HepG2 (cell line): Measurements from ENCODE around the gene TMEM185B. TPM values are rescaled to one million over a fixed set of nuclear protein-coding genes. Genes with fewer than 3 reads are reported as not detected.

Experiments used
- ATAC-seq: fragments of 200-7000 bp; cut with Tn5 transposase; 3 replicates; pipeline ENCODE4 v1.9.1; 2020; ENCODE audit warnings: mild to moderate bottlenecking, moderate library complexity
- BruUV-seq: library from RNA; stranded (reverse); fragments of 400-500 nt; replicated peaks from 2 replicates; lab custom pipeline; 2021; lab: Mats Ljungman, UMichigan
- CTCF ChIA-PET: fragments of 300-600 bp; formaldehyde crosslinking; extraction: SDS; loops from one replicate; lab custom pipeline; 2021; ENCODE audit warnings: low total read pairs, inconsistent platforms, low intra/inter-chr PET ratio; lab: Yijun Ruan, JAX
- POLR2A ChIA-PET: fragments of 350-600 bp; sonication (Branson Sonifier 250); formaldehyde crosslinking; loops from one replicate; lab custom pipeline; 2020; ENCODE audit warnings: antibody characterized with exemption, inconsistent platforms; lab: Yijun Ruan, JAX
- DNase-seq: peaks from one replicate; pipeline ENCODE4 v3.0.0-alpha.2; 2015; ENCODE audit warnings: low spot score
- FAIRE-seq: peaks from 3 replicates; lab custom pipeline; 2011; peaks lifted over from hg19 to GRCh38; lab: Jason Lieb, UNC
- H2AFZ ChIP-seq: one replicate; pipeline ENCODE4 v1.6.1; 2011; ENCODE audit warnings: low read length, inconsistent platforms
- H3K27ac ChIP-seq: fragments of 300-600 bp; 3 replicates; pipeline ENCODE4 v1.8.0; 2011; ENCODE audit warnings: mixed run types, mild to moderate bottlenecking, mixed read lengths, low read length, inconsistent platforms; ENCODE audit not compliant: insufficient read depth; ENCODE audit errors: extremely low read length
- H3K27me3 ChIP-seq, 2 experiments: fragments of 200-600 bp in 1 of 2; 2 replicates in 1 of 2; 3 replicates in 1 of 2; pipeline versions ENCODE4 v1.6.0 to v1.8.0; 2011; ENCODE audit warnings: low read length in 2 of 2, mild to moderate bottlenecking in 2 of 2, moderate library complexity in 2 of 2, inconsistent platforms in 1 of 2; ENCODE audit not compliant: insufficient read depth in 2 of 2, control insufficient read depth in 1 of 2
- H3K36me3 ChIP-seq, 2 experiments: fragments of 200-600 bp in 1 of 2; replicated peaks in 1 of 2; 2 replicates in 1 of 2; 3 replicates in 1 of 2; pipeline versions ENCODE4 v1.5.1 to v1.8.0; 2011; ENCODE audit warnings: low read length in 2 of 2, inconsistent platforms in 1 of 2; ENCODE audit not compliant: insufficient read depth in 2 of 2, control insufficient read depth in 1 of 2
- H3K4me1 ChIP-seq: 2 replicates; pipeline ENCODE4 v1.5.1; 2012; ENCODE audit warnings: low read length, inconsistent platforms; ENCODE audit not compliant: insufficient read depth
- H3K4me2 ChIP-seq: 2 replicates; pipeline ENCODE4 v1.6.0; 2011; ENCODE audit warnings: low read depth, low read length, inconsistent platforms
- H3K4me3 ChIP-seq, 3 experiments: fragments of 200-600 bp in 1 of 3; sonication (generic), shearing (Covaris generic) in 1 of 3; replicated peaks in 1 of 3; 2 replicates each; pipeline ENCODE4 v1.5.1; 2011 to 2016; ENCODE audit warnings: low read length in 3 of 3, inconsistent platforms in 2 of 3, low read depth in 2 of 3, mild to moderate bottlenecking in 2 of 3, control low read depth in 1 of 3, mixed read lengths in 1 of 3; ENCODE audit not compliant: insufficient read depth in 1 of 3
- H3K79me2 ChIP-seq: one replicate; pipeline ENCODE4 v1.6.1; 2011; ENCODE audit warnings: low read length, inconsistent platforms; ENCODE audit not compliant: insufficient read depth
- H3K9ac ChIP-seq: 2 replicates; pipeline ENCODE4 v1.6.0; 2011; ENCODE audit warnings: mild to moderate bottlenecking, low read depth, low read length, inconsistent platforms; ENCODE audit not compliant: insufficient read depth
- H3K9me3 ChIP-seq: 2 replicates; pipeline ENCODE4 v1.5.1; 2012; ENCODE audit warnings: mild to moderate bottlenecking, low read length
- H4K20me1 ChIP-seq: 2 replicates; pipeline ENCODE4 v1.6.0; 2011; ENCODE audit warnings: inconsistent platforms, mild to moderate bottlenecking, low read length, moderate library complexity; ENCODE audit not compliant: insufficient read depth
- CCDC6 ChIP-seq: sonication (generic); formaldehyde crosslinking; IDR thresholded peaks from 2 replicates; pipeline ENCODE4 v1.8.1; 2022; ENCODE audit warnings: mild to moderate bottlenecking, missing genetic modification reagents, moderate library complexity
- ETV5 ChIP-seq: IDR thresholded peaks from 2 replicates; pipeline ENCODE4 v1.6.1; 2018; ENCODE audit warnings: missing biosample characterization, missing genetic modification reagents, inconsistent platforms, borderline replicate concordance
- FOXA1 ChIP-seq, 2 experiments: fragments of 450-650 bp in 1 of 2; sonication (generic) in 1 of 2; formaldehyde crosslinking in 1 of 2; IDR thresholded peaks; 2 replicates each; pipeline versions ENCODE4 v1.4.0 to v1.6.1; 2016 to 2020; ENCODE audit warnings: missing genetic modification reagents in 1 of 2
- JARID2 ChIP-seq: sonication (generic); formaldehyde crosslinking; IDR thresholded peaks from 2 replicates; pipeline ENCODE4 v1.8.1; 2023; ENCODE audit warnings: missing genetic modification reagents, inconsistent platforms; ENCODE audit not compliant: insufficient replicate concordance
- JUN ChIP-seq: sonication (generic); formaldehyde crosslinking; IDR thresholded peaks from 2 replicates; pipeline ENCODE4 v1.4.0; 2020; ENCODE audit warnings: mild to moderate bottlenecking, missing genetic modification reagents
- MAZ ChIP-seq, 2 experiments: sonication (generic) in 1 of 2; formaldehyde crosslinking in 1 of 2; IDR thresholded peaks; 2 replicates each; pipeline versions ENCODE4 v1.5.0 to v1.6.1; 2012 to 2020; ENCODE audit warnings: low read depth in 2 of 2, mild to moderate bottlenecking in 2 of 2, borderline replicate concordance in 1 of 2, improper control_type of control experiment in 1 of 2, low read length in 1 of 2, missing genetic modification reagents in 1 of 2, moderate library complexity in 1 of 2
- ZMAT3 ChIP-seq: sonication (generic); formaldehyde crosslinking; conservative IDR thresholded peaks from 2 replicates; pipeline ENCODE4 v1.7.0; 2021; ENCODE audit warnings: missing genetic modification reagents
- ZNF230 ChIP-seq: sonication (generic); formaldehyde crosslinking; IDR thresholded peaks from 2 replicates; pipeline ENCODE4 v1.4.0; 2020; ENCODE audit warnings: mild to moderate bottlenecking, missing genetic modification reagents
- ZNF256 ChIP-seq: sonication (generic); formaldehyde crosslinking; conservative IDR thresholded peaks from 2 replicates; pipeline ENCODE4 v1.4.0; 2020; ENCODE audit warnings: missing genetic modification reagents
- ZNF335 ChIP-seq: sonication (generic); formaldehyde crosslinking; IDR thresholded peaks from 2 replicates; pipeline ENCODE4 v1.4.0; 2020; ENCODE audit warnings: missing genetic modification reagents
- ZNF672 ChIP-seq: sonication (generic); formaldehyde crosslinking; IDR thresholded peaks from 2 replicates; pipeline ENCODE4 v1.8.1; 2022; ENCODE audit warnings: missing genetic modification reagents
- ZNF816 ChIP-seq: sonication (generic); formaldehyde crosslinking; IDR thresholded peaks from 2 replicates; pipeline ENCODE4 v1.8.0; 2022; ENCODE audit warnings: missing genetic modification reagents, mild to moderate bottlenecking, borderline replicate concordance
- WGBS: methylation state at CpG from one replicate; pipeline ENCODE4 v1.1.6; 2017; ENCODE audit warnings: low lambda C conversion rate; 5-methylcytosine and 5-hydroxymethylcytosine counted together
- in situ Hi-C: cut with HindIII; loops from 2 replicates; pipeline ENCODE4 v1.10.0; 2017; ENCODE audit warnings: low pct_unique_long_range_greater_than_20kb; ENCODE audit not compliant: extremely low pct_ligation_motif_present
- intact Hi-C: fragments of 100-400 bp; cut with micrococcal nuclease; formaldehyde crosslinking; loops from one replicate; pipeline ENCODE4 v1.10.0; 2022; ENCODE audit not compliant: unreplicated experiment
- polyA plus RNA-seq, 8 experiments: library from polyadenylated mRNA; depleted of rRNA in 3 of 8; stranded (reverse) in 7 of 8; unstranded in 1 of 8; fragments of >200 nt; fragmentation: Illumina TruSeq in 4 of 8; extraction: Trizol in 4 of 8; gene quantifications; 2 replicates each; pipeline versions ENCODE4 v1.2.1 to v1.2.3, GENCODE V29; 2011 to 2016; ENCODE audit warnings: low read depth in 4 of 8, missing spikeins in 1 of 8, mixed read lengths in 1 of 8; ENCODE audit not compliant: insufficient read depth in 1 of 8
- total RNA-seq, 5 experiments: library from RNA; depleted of rRNA; stranded (reverse); fragments of >200 nt; fragmentation: Illumina TruSeq; extraction: Trizol; gene quantifications; 2 replicates each; pipeline ENCODE4 v1.2.3, GENCODE V29; 2016; ENCODE audit warnings: low read depth in 1 of 5
- TF ChIP-seq, protein P1 (sequence below): sonication (generic); formaldehyde crosslinking; IDR thresholded peaks from 2 replicates; pipeline ENCODE4 v1.8.0; 2022; ENCODE audit warnings: mild to moderate bottlenecking, missing genetic modification reagents, moderate library complexity
- TF ChIP-seq, protein P2 (sequence below): sonication (generic); formaldehyde crosslinking; IDR thresholded peaks from 2 replicates; pipeline ENCODE4 v1.4.0; 2020; ENCODE audit warnings: missing genetic modification reagents
- TF ChIP-seq, protein P3 (sequence below): sonication (generic); formaldehyde crosslinking; IDR thresholded peaks from 2 replicates; pipeline ENCODE4 v1.5.1; 2020; ENCODE audit warnings: mild to moderate bottlenecking, missing genetic modification reagents, borderline replicate concordance
- TF ChIP-seq, protein P4 (sequence below): IDR thresholded peaks from 2 replicates; pipeline ENCODE4 v1.6.1; 2016
- TF ChIP-seq, protein P5 (sequence below): sonication (generic); formaldehyde crosslinking; IDR thresholded peaks from 2 replicates; pipeline ENCODE4 v1.4.0; 2020; ENCODE audit warnings: mild to moderate bottlenecking, missing genetic modification reagents

The TMEM185B gene
- total and polyA plus RNA-seq, 2 of the 13 experiments (the other 11 are each of a cell fraction or from before 2014, with no cell fraction given), result 5.6 to 7.0 TPM

DNA sequence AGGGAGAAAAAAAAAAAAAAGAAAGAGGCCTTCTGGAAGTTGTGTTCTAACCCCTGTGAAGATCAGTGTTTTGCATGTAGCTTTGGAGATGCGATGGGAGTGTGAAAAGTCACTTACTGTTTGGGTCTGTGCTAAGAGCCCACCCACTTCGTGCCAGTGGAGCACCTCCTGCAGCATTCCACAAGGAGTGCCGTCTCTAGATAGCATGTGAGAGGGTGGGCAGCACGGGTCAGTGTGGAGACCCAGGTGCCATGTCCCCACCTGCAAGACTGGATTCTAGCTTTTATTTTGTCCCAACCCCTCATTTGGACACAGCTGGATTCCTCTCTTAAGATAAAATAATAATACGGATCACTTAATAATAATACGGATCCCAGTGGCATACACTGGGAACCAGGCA lies 12.5 kb upstream of the TMEM185B start:
- no peak overlapping the region for H3K4me2 ChIP-seq
- WGBS, result 48% methylated on average over 6 of the region's 6 CpGs
- intact Hi-C loops, result loop anchor here (5.0 kb wide), 1 partner anchor 512 kb away; no protein-coding TSS in a partner anchor
- no peak overlapping the region for H3K27ac ChIP-seq
- DNase-seq (no peak), ATAC-seq (no peak), FAIRE-seq (no peak)
- H3K79me2 ChIP-seq, result no peaks in the 10 kb centered on the region
- H2AFZ ChIP-seq, result no peak overlapping the region
- BruUV-seq, result no TSS peak
- in situ Hi-C loops, result no loop called here
- H4K20me1 ChIP-seq, result no peaks in the 10 kb centered on the region
- POLR2A ChIA-PET, result no interaction called here
- H3K9ac ChIP-seq, result no peak overlapping the region
- no peaks in the 10 kb centered on the region for H3K9me3 ChIP-seq
- H3K4me3 ChIP-seq, result no peak overlapping the region
- CTCF ChIA-PET, result no interaction called here
- H3K27me3 ChIP-seq, result peaks cover 4 to 19% of the 10 kb centered on the region in 2 experiments; a peak in 4 of 5 replicates
- H3K36me3 ChIP-seq, result no peaks in the 10 kb centered on the region
- peaks cover 67% of the 10 kb centered on the region for H3K4me1 ChIP-seq
- no peak for TF ChIP-seq ZNF672
- TF ChIP-seq, protein P1, sequence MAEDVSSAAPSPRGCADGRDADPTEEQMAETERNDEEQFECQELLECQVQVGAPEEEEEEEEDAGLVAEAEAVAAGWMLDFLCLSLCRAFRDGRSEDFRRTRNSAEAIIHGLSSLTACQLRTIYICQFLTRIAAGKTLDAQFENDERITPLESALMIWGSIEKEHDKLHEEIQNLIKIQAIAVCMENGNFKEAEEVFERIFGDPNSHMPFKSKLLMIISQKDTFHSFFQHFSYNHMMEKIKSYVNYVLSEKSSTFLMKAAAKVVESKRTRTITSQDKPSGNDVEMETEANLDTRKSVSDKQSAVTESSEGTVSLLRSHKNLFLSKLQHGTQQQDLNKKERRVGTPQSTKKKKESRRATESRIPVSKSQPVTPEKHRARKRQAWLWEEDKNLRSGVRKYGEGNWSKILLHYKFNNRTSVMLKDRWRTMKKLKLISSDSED, result no peak
- no peak for TF ChIP-seq CCDC6 (CRISPR knock-in tag)
- no peak for TF ChIP-seq JUN (CRISPR knock-in tag)
- TF ChIP-seq, protein P2, sequence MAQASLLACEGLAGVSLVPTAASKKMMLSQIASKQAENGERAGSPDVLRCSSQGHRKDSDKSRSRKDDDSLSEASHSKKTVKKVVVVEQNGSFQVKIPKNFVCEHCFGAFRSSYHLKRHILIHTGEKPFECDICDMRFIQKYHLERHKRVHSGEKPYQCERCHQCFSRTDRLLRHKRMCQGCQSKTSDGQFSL (CRISPR knock-in tag), result no peak
- no peak for TF ChIP-seq JARID2 (CRISPR knock-in tag)
- no peak for TF ChIP-seq ZMAT3
- TF ChIP-seq MAZ (IDR thresholded peaks at IDR 0.05; ENCODE audit: borderline replicate concordance, low read depth, low read length), result no peak
- no peak for TF ChIP-seq MAZ (CRISPR knock-in tag; IDR thresholded peaks at IDR 0.05; ENCODE audit: low read depth)
- no peak for TF ChIP-seq FOXA1 (IDR thresholded peaks at IDR 0.05)
- no peak for TF ChIP-seq FOXA1 (CRISPR knock-in tag; IDR thresholded peaks at IDR 0.05)
- no peak for TF ChIP-seq ZNF335 (CRISPR knock-in tag)
- TF ChIP-seq, protein P3, sequence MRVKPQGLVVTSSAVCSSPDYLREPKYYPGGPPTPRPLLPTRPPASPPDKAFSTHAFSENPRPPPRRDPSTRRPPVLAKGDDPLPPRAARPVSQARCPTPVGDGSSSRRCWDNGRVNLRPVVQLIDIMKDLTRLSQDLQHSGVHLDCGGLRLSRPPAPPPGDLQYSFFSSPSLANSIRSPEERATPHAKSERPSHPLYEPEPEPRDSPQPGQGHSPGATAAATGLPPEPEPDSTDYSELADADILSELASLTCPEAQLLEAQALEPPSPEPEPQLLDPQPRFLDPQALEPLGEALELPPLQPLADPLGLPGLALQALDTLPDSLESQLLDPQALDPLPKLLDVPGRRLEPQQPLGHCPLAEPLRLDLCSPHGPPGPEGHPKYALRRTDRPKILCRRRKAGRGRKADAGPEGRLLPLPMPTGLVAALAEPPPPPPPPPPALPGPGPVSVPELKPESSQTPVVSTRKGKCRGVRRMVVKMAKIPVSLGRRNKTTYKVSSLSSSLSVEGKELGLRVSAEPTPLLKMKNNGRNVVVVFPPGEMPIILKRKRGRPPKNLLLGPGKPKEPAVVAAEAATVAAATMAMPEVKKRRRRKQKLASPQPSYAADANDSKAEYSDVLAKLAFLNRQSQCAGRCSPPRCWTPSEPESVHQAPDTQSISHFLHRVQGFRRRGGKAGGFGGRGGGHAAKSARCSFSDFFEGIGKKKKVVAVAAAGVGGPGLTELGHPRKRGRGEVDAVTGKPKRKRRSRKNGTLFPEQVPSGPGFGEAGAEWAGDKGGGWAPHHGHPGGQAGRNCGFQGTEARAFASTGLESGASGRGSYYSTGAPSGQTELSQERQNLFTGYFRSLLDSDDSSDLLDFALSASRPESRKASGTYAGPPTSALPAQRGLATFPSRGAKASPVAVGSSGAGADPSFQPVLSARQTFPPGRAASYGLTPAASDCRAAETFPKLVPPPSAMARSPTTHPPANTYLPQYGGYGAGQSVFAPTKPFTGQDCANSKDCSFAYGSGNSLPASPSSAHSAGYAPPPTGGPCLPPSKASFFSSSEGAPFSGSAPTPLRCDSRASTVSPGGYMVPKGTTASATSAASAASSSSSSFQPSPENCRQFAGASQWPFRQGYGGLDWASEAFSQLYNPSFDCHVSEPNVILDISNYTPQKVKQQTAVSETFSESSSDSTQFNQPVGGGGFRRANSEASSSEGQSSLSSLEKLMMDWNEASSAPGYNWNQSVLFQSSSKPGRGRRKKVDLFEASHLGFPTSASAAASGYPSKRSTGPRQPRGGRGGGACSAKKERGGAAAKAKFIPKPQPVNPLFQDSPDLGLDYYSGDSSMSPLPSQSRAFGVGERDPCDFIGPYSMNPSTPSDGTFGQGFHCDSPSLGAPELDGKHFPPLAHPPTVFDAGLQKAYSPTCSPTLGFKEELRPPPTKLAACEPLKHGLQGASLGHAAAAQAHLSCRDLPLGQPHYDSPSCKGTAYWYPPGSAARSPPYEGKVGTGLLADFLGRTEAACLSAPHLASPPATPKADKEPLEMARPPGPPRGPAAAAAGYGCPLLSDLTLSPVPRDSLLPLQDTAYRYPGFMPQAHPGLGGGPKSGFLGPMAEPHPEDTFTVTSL (CRISPR knock-in tag), result no peak
- TF ChIP-seq ZNF816 (CRISPR knock-in tag), result no peak
- TF ChIP-seq, protein P4, sequence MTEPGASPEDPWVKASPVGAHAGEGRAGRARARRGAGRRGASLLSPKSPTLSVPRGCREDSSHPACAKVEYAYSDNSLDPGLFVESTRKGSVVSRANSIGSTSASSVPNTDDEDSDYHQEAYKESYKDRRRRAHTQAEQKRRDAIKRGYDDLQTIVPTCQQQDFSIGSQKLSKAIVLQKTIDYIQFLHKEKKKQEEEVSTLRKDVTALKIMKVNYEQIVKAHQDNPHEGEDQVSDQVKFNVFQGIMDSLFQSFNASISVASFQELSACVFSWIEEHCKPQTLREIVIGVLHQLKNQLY, result no peak
- no peak for TF ChIP-seq ETV5 (CRISPR knock-in tag)
- TF ChIP-seq, protein P5, sequence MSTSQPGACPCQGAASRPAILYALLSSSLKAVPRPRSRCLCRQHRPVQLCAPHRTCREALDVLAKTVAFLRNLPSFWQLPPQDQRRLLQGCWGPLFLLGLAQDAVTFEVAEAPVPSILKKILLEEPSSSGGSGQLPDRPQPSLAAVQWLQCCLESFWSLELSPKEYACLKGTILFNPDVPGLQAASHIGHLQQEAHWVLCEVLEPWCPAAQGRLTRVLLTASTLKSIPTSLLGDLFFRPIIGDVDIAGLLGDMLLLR, result no peak
- TF ChIP-seq ZNF256, result no peak
- TF ChIP-seq ZNF230 (CRISPR knock-in tag), result no peak
